CD4-positive, alpha-beta T cell (primary cell): ENCODE data around the gene MED27. TPM values are rescaled to one million over a fixed set of nuclear protein-coding genes. Genes with fewer than 3 reads are reported as not detected.

Source experiments
- ATAC-seq: fragments of 200-7000 bp; cut with Tn5 transposase; one replicate; pipeline ENCODE4 v1.10.0; 2022; ENCODE audit warnings: mild to moderate bottlenecking; ENCODE audit not compliant: poor library complexity
- CTCF ChIA-PET: fragments of 350-600 bp; sonication (Branson Sonifier 250); formaldehyde crosslinking; loops from one replicate; lab custom pipeline; 2021; ENCODE audit warnings: antibody characterized with exemption, inconsistent platforms; lab: Charles Lee
- POLR2A ChIA-PET: fragments of 350-600 bp; sonication (Branson Sonifier 250); formaldehyde crosslinking; loops from one replicate; lab custom pipeline; 2021; ENCODE audit warnings: antibody characterized with exemption, inconsistent platforms; lab: Charles Lee
- DNase-seq, 14 experiments: peaks; one replicate each; pipeline ENCODE4 v3.0.0-alpha.2; 2013 to 2020; ENCODE audit warnings: mixed read lengths in 2 of 14
- H3K27ac ChIP-seq, 2 donors: one replicate each; pipeline versions ENCODE4 v1.5.1 to v1.7.0; 2013; ENCODE audit warnings: low read length in 2 of 2, low read depth in 1 of 2, mild to moderate bottlenecking in 1 of 2
- H3K27me3 ChIP-seq, 2 experiments: 1 replicate in 1 of 2; 2 replicates in 1 of 2; pipeline versions ENCODE4 v1.6.1 to v1.7.0; 2013; ENCODE audit warnings: low read length in 2 of 2, control low read depth in 1 of 2, mild to moderate bottlenecking in 1 of 2, moderate library complexity in 1 of 2; ENCODE audit not compliant: insufficient read depth in 2 of 2, control insufficient read depth in 1 of 2
- H3K36me3 ChIP-seq: one replicate; pipeline ENCODE4 v1.6.1; 2013; ENCODE audit warnings: low read length, control low read depth; ENCODE audit not compliant: insufficient read depth
- H3K4me1 ChIP-seq: one replicate; pipeline ENCODE4 v1.6.1; 2013; ENCODE audit warnings: low read length, control low read depth; ENCODE audit not compliant: insufficient read depth
- H3K4me3 ChIP-seq: one replicate; pipeline ENCODE4 v1.5.1; 2013; ENCODE audit warnings: mild to moderate bottlenecking, low read length, moderate library complexity
- H3K9me3 ChIP-seq, 2 experiments: 1 replicate in 1 of 2; 2 replicates in 1 of 2; pipeline versions ENCODE4 v1.6.1 to v1.7.0; 2013; ENCODE audit warnings: low read length in 2 of 2, mild to moderate bottlenecking in 2 of 2, control low read depth in 1 of 2, moderate library complexity in 1 of 2; ENCODE audit not compliant: control insufficient read depth in 1 of 2, insufficient read depth in 1 of 2
- H3K27ac Mint-ChIP-seq: one replicate; pipeline ENCODE4 v1.8.0; 2020; ENCODE audit warnings: mixed read lengths
- H3K27me3 Mint-ChIP-seq: one replicate; pipeline ENCODE4 v1.8.0; 2021; ENCODE audit warnings: mixed read lengths
- H3K36me3 Mint-ChIP-seq: one replicate; pipeline ENCODE4 v1.8.0; 2021; ENCODE audit warnings: low read depth, mixed read lengths
- H3K4me1 Mint-ChIP-seq: one replicate; pipeline ENCODE4 v1.8.0; 2021; ENCODE audit warnings: low read depth, mixed read lengths
- H3K4me3 Mint-ChIP-seq: one replicate; pipeline ENCODE4 v1.8.0; 2020; ENCODE audit warnings: mild to moderate bottlenecking, mixed read lengths
- H3K9me3 Mint-ChIP-seq: one replicate; pipeline ENCODE4 v1.8.0; 2020; ENCODE audit warnings: mixed read lengths
- intact Hi-C, 2 experiments: fragments of 100-400 bp; cut with DNase I in 1 of 2; cut with micrococcal nuclease in 1 of 2; formaldehyde crosslinking; loops; one replicate each; pipeline versions ENCODE4 v1.15.1 to v1.9.0; 2023 to 2025; cut with DNase I, micrococcal nuclease
- total RNA-seq, 174 experiments: library from RNA in 2 of 174; stranded (reverse) in 2 of 174; gene quantifications; one replicate each; pipeline ENCODE4 v1.2.3 and lab custom pipeline; 2021 to 2026
- TF ChIP-seq, protein P1 (sequence below): fragments of 200-600 bp; IDR thresholded peaks from one replicate; pipeline ENCODE4 v1.8.0; 2022; ENCODE audit warnings: antibody characterized with exemption, mild to moderate bottlenecking

MED27 gene
- total RNA-seq, 2 experiments from 2014 or later, result 15.0 to 17.4 TPM

- Histone ChIP-seq H3K4me3 (no peak overlapping the region), H3K27me3 (no peaks in the 10 kb centered on the region), H3K4me1 (no peaks in the 10 kb centered on the region), H3K9me3 (no peaks in the 10 kb centered on the region), H3K36me3 (no peaks in the 10 kb centered on the region), H3K27ac (no peak overlapping the region)
- H3K4me1 Mint-ChIP-seq, result no peaks in the 10 kb centered on the region
- no peak overlapping the region for H3K4me3 Mint-ChIP-seq
- ATAC-seq (no peak), DNase-seq (no peak)
- POLR2A ChIA-PET, result no interaction called here
- CTCF ChIA-PET, result interaction anchor here (0.7 kb wide), 1 partner anchor 688 kb away, joined by 4 read pairs; no protein-coding TSS in a partner anchor
- no peak overlapping the region for H3K27ac Mint-ChIP-seq
- intact Hi-C loops, result no loop called here
- H3K36me3 Mint-ChIP-seq, result no peaks in the 10 kb centered on the region
- TF ChIP-seq, protein P1, sequence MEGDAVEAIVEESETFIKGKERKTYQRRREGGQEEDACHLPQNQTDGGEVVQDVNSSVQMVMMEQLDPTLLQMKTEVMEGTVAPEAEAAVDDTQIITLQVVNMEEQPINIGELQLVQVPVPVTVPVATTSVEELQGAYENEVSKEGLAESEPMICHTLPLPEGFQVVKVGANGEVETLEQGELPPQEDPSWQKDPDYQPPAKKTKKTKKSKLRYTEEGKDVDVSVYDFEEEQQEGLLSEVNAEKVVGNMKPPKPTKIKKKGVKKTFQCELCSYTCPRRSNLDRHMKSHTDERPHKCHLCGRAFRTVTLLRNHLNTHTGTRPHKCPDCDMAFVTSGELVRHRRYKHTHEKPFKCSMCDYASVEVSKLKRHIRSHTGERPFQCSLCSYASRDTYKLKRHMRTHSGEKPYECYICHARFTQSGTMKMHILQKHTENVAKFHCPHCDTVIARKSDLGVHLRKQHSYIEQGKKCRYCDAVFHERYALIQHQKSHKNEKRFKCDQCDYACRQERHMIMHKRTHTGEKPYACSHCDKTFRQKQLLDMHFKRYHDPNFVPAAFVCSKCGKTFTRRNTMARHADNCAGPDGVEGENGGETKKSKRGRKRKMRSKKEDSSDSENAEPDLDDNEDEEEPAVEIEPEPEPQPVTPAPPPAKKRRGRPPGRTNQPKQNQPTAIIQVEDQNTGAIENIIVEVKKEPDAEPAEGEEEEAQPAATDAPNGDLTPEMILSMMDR, result no peak
- no peaks in the 10 kb centered on the region for H3K27me3 Mint-ChIP-seq
- H3K9me3 Mint-ChIP-seq, result no peaks in the 10 kb centered on the region
These were observed 228.3 kb downstream of the MED27 start for GRCh38 chr9:131851414-131851813.

DNA sequence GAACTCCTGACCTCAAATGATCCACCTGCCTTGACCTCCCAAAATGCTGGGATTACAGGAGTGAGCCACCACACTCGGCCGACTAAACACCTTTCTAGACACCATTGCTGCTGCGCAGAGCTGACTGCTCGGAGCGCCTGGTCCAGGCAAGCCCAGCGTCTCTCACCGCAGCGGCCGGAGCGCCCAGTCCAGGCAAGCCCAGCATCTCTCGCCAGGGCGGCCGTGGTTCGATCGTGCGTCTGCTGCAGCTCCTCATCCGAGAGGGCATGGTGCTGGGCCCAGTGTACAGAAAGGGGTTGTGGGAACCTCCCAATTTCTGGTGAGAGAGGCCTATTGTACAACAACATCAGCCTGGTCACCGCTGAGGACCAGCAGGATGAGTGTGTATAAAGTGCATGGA lies 230.3 kb downstream of the MED27 start:
- TF ChIP-seq, protein P1, result no peak
- no peaks in the 10 kb centered on the region for H3K36me3 Mint-ChIP-seq

DNA sequence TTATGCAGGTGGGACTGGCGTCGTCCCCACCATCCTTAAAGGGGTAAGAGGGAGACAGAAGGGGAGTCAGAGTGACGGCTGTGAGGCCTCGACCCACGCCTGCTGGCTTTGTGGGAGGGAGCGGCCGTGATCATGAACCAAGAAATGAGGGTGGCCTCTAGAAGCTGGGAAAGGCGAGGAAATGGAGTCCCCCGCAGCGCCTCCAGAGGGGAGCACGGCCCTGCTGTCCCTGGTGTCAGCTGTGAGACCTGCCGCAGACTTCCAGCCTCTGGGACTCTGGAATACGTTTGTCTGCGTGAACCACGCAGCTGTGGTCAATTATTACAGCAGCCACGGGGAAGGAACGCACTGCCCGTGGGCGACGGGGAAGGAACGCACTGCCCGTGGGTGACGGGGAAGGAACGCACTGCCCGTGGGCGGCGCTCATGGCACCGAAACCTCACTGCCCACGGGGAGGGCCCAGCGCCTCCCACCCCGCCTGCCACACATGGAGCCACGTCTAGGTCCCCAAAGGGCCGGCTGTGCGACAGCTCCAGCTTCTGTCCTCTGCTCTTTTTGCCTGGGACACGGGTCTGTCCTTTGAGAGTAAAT lies 231.0 kb downstream of the MED27 start:
- TF ChIP-seq, protein P1, result no peak

More for the DNA sequence above, 230.3 kb downstream of the MED27 start:
- Histone ChIP-seq H3K9me3 (no peaks in the 10 kb centered on the region), H3K4me1 (no peaks in the 10 kb centered on the region), H3K27ac (no peak overlapping the region), H3K27me3 (no peaks in the 10 kb centered on the region), H3K36me3 (no peaks in the 10 kb centered on the region), H3K4me3 (no peak overlapping the region)
- POLR2A ChIA-PET, result no interaction called here
- Mint-ChIP-seq H3K27me3 (no peaks in the 10 kb centered on the region), H3K27ac (no peak overlapping the region), H3K4me1 (no peaks in the 10 kb centered on the region), H3K9me3 (no peaks in the 10 kb centered on the region), H3K4me3 (no peak overlapping the region)
- CTCF ChIA-PET, result no interaction called here
- no peak for ATAC-seq
- intact Hi-C loops, result no loop called here
- DNase-seq, result no peak

More for the DNA sequence above, 231.0 kb downstream of the MED27 start:
- H3K36me3 Mint-ChIP-seq, result no peaks in the 10 kb centered on the region
- ATAC-seq, result no peak
- no peak for DNase-seq
- ChIA-PET POLR2A (no interaction called here), CTCF (no interaction called here)
- Histone ChIP-seq H3K9me3 (peaks cover 0 to 3% of the 10 kb centered on the region in 2 experiments), H3K36me3 (no peaks in the 10 kb centered on the region), H3K27ac (no peak overlapping the region), H3K4me3 (no peak overlapping the region), H3K4me1 (no peaks in the 10 kb centered on the region), H3K27me3 (no peaks in the 10 kb centered on the region)
- no peaks in the 10 kb centered on the region for H3K4me1 Mint-ChIP-seq
- no peak overlapping the region for H3K4me3 Mint-ChIP-seq
- intact Hi-C loops, result no loop called here
- H3K27me3 Mint-ChIP-seq, result no peaks in the 10 kb centered on the region
- H3K9me3 Mint-ChIP-seq, result no peaks in the 10 kb centered on the region
- no peak overlapping the region for H3K27ac Mint-ChIP-seq
